DOHH2 (cell line): ENCODE results near the gene POGLUT2.

Source experiments
- H3F3A ChIP-seq: fragments of 200-600 bp; sonication (generic), shearing (Covaris generic); 2 replicates; pipeline ENCODE4 v1.6.0; 2016; ENCODE audit warnings: antibody characterized with exemption, mild to moderate bottlenecking; ENCODE audit not compliant: control insufficient read depth, insufficient read depth
- H3K27ac ChIP-seq: fragments of 200-600 bp; sonication (generic); 2 replicates; pipeline ENCODE4 v1.5.1; 2014; ENCODE audit warnings: low read depth, mild to moderate bottlenecking, low read length, moderate library complexity
- H3K27me3 ChIP-seq: fragments of 200-600 bp; sonication (generic); 2 replicates; pipeline ENCODE4 v1.6.1; 2014; ENCODE audit warnings: mild to moderate bottlenecking, low read length, mixed read lengths; ENCODE audit not compliant: control insufficient read depth
- H3K36me3 ChIP-seq: fragments of 200-600 bp; sonication (generic); 2 replicates; pipeline ENCODE4 v1.6.1; 2014; ENCODE audit warnings: mild to moderate bottlenecking, low read length, moderate library complexity, mixed read lengths; ENCODE audit not compliant: control insufficient read depth
- H3K4me1 ChIP-seq: fragments of 200-600 bp; sonication (generic); 2 replicates; pipeline ENCODE4 v1.6.1; 2014; ENCODE audit warnings: mild to moderate bottlenecking, low read length, mixed read lengths; ENCODE audit not compliant: control insufficient read depth
- H3K4me2 ChIP-seq: fragments of 200-600 bp; sonication (generic); 2 replicates; pipeline ENCODE4 v1.6.0; 2014; ENCODE audit warnings: mild to moderate bottlenecking, low read length, moderate library complexity
- H3K4me3 ChIP-seq: fragments of 200-600 bp; sonication (generic); 2 replicates; pipeline ENCODE4 v1.5.1; 2014; ENCODE audit warnings: mild to moderate bottlenecking, low read length, mixed read lengths
- H3K79me2 ChIP-seq: fragments of 200-600 bp; sonication (generic); 2 replicates; pipeline ENCODE4 v1.6.1; 2014; ENCODE audit warnings: mild to moderate bottlenecking, low read length, mixed read lengths; ENCODE audit not compliant: control insufficient read depth
- H3K9me2 ChIP-seq: fragments of 200-600 bp; sonication (generic); replicated peaks from 2 replicates; pipeline ENCODE4 v1.6.1; 2014; ENCODE audit warnings: mild to moderate bottlenecking, low read length, mixed read lengths; ENCODE audit not compliant: control insufficient read depth
- H3K9me3 ChIP-seq: fragments of 200-600 bp; sonication (generic); 2 replicates; pipeline ENCODE4 v1.6.1; 2014; ENCODE audit warnings: antibody characterized with exemption, low read length, mixed read lengths; ENCODE audit not compliant: control insufficient read depth, insufficient read depth
- H4K20me1 ChIP-seq: fragments of 200-600 bp; sonication (generic); 2 replicates; pipeline ENCODE4 v1.6.0; 2014; ENCODE audit warnings: low read depth, mild to moderate bottlenecking, antibody characterized with exemption, low read length, moderate library complexity; ENCODE audit not compliant: control insufficient read depth, insufficient read depth
- EZH2phosphoT487 ChIP-seq: fragments of 200-600 bp; sonication (generic); IDR thresholded peaks from 2 replicates; pipeline ENCODE4 v1.6.1; 2017; ENCODE audit warnings: borderline replicate concordance, mild to moderate bottlenecking, antibody characterized with exemption, low read length, moderate library complexity, mixed read lengths
- TF ChIP-seq, protein P1 (sequence below): fragments of 200-600 bp; sonication (generic); IDR thresholded peaks from one replicate; pipeline ENCODE4 v1.5.1; 2014; ENCODE audit warnings: antibody characterized with exemption, mild to moderate bottlenecking, low read depth, low read length; ENCODE audit not compliant: poor library complexity, severe bottlenecking

POGLUT2 gene

GRCh38 chr13:102771298-102772041, 27.3 kb downstream of the POGLUT2 start:
- Histone ChIP-seq H3K4me2 (peak overlapping the region; percentile 34), H3K9me2 (no peaks in the 10 kb centered on the region), H3K27me3 (no peaks in the 10 kb centered on the region), H3K4me1 (peaks cover 37% of the 10 kb centered on the region), H3K27ac (no peak overlapping the region), H3F3A (no peaks in the 10 kb centered on the region), H4K20me1 (no peaks in the 10 kb centered on the region), H3K36me3 (peaks cover 19% of the 10 kb centered on the region), H3K4me3 (0 out of 2 replicates have a peak overlapping the region, but pooled peaks have one; percentile 11), H3K79me2 (peaks cover 24% of the 10 kb centered on the region), H3K9me3 (peaks cover 7% of the 10 kb centered on the region; the same call in 1 of the 2 replicates)
- TF ChIP-seq, protein P1, sequence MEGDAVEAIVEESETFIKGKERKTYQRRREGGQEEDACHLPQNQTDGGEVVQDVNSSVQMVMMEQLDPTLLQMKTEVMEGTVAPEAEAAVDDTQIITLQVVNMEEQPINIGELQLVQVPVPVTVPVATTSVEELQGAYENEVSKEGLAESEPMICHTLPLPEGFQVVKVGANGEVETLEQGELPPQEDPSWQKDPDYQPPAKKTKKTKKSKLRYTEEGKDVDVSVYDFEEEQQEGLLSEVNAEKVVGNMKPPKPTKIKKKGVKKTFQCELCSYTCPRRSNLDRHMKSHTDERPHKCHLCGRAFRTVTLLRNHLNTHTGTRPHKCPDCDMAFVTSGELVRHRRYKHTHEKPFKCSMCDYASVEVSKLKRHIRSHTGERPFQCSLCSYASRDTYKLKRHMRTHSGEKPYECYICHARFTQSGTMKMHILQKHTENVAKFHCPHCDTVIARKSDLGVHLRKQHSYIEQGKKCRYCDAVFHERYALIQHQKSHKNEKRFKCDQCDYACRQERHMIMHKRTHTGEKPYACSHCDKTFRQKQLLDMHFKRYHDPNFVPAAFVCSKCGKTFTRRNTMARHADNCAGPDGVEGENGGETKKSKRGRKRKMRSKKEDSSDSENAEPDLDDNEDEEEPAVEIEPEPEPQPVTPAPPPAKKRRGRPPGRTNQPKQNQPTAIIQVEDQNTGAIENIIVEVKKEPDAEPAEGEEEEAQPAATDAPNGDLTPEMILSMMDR = no peak
- TF ChIP-seq EZH2phosphoT487 = no peak

DNA sequence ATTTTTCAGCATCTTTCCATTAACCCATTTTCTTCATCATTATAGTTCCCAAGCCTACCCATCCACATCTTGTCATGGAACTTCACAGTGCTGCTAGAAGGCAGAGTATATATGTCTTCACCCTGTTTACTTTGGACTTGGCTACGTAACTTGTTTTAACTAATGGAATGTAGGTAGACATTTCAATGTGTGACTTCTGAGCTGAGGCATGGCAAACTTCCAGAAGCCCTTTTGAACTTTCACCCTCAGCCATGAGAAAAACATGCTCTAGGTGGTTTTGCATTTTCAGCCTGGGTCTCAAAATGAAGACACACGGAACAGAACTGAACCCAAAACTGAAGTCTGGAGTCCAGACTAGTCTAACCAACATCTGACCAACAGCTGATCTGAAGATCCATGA, 28.3 kb downstream of the POGLUT2 start:
- Histone ChIP-seq H3K79me2 (peaks cover 24% of the 10 kb centered on the region), H3K4me2 (no peak overlapping the region), H3K9me3 (peaks cover 7% of the 10 kb centered on the region; the same call in 1 of the 2 replicates), H3F3A (no peaks in the 10 kb centered on the region), H3K27me3 (no peaks in the 10 kb centered on the region), H3K27ac (no peak overlapping the region), H3K36me3 (peaks cover 28% of the 10 kb centered on the region), H4K20me1 (no peaks in the 10 kb centered on the region), H3K4me3 (no peak overlapping the region), H3K4me1 (peaks cover 37% of the 10 kb centered on the region), H3K9me2 (no peaks in the 10 kb centered on the region)
- no peak for TF ChIP-seq EZH2phosphoT487
- TF ChIP-seq, protein P1 = no peak

- Histone ChIP-seq H3F3A (no peaks in the 10 kb centered on the region), H3K36me3 (peaks cover 28% of the 10 kb centered on the region), H4K20me1 (no peaks in the 10 kb centered on the region), H3K9me3 (peaks cover 7% of the 10 kb centered on the region; the same call in 1 of the 2 replicates), H3K4me3 (no peak overlapping the region), H3K27me3 (no peaks in the 10 kb centered on the region), H3K27ac (no peak overlapping the region), H3K4me2 (no peak overlapping the region), H3K9me2 (no peaks in the 10 kb centered on the region), H3K4me1 (peaks cover 37% of the 10 kb centered on the region), H3K79me2 (peaks cover 24% of the 10 kb centered on the region)
- TF ChIP-seq, protein P1 = no peak
- TF ChIP-seq EZH2phosphoT487 = no peak
These were observed 29.1 kb downstream of the POGLUT2 start for GRCh38 chr13:102769679-102770078.
